Frontal cortex (tissue), 4 donors: ENCODE measurements around the gene PAK3. TPM values are rescaled to one million over a fixed set of nuclear protein-coding genes. Genes with fewer than 3 reads are reported as not detected.

Source experiments
- DNase-seq, 2 donors: peaks; one replicate each; pipeline ENCODE4 v3.0.0; 2012; ENCODE audit warnings: low spot score in 2 of 2
- FAIRE-seq: peaks from 2 replicates; lab custom pipeline; 2012; peaks lifted over from hg19 to GRCh38; lab: Jason Lieb, UNC
- total RNA-seq: library from RNA; depleted of rRNA; stranded (reverse); fragments of >200 nt; gene quantifications from one replicate; pipeline ENCODE4 v1.2.3, GENCODE V29; 2014
- donor health status: control.
- donor health status: control.
- donor health status: control.

PAK3 gene
- total RNA-seq: 102 TPM

DNA sequence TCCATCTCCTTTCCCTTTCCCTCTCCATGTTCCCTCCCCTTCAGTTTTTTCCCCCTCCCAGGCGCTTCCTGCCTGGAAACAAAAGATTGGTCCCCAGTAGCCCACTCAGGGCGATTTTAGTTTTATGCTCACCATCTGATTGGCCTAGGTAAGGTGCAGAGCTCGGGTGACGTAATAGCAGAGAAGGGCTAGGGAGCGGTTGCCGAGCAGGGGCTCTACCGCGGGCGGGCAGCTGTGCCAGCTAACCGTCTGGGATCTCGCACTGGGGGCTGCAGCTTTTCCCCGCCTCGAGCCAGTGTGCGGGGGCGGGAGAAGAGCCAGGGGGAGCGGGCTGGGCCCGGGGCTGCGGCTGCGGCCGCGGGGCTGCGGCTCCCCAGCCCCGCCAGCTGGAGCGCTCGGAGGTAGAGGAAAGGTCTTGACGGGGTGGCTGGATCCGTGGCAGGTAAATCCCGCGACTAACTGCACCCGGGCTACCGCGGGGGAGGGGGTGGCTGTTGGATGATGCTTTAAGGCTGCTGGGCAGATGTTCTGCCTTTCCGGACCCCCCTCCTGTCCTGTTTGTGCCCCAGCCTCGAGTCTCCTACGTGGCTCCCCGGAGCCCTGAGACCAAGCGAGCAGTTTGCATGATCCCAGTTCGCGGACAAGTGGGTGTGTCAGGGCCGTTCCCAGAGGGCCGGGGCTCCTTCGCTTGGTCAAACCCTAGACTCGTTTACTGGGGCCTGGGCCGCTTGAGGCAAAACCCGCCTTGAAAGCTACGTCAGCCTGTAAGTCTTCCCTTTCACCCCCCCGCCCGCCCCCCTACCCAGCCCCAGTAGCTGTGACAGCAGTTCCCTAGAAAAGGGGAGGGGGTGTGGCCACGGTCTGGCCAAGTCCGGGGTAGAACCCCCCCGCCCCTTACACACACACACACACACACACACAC lies at the start of gene PAK3:
TSS of gene PAK3 (plus strand) at position 218 of the 922 bp plus-strand sequence. CDS start 26,913 bp downstream, outside the sequence.
- DNase-seq (no peak), FAIRE-seq (no peak)

DNA sequence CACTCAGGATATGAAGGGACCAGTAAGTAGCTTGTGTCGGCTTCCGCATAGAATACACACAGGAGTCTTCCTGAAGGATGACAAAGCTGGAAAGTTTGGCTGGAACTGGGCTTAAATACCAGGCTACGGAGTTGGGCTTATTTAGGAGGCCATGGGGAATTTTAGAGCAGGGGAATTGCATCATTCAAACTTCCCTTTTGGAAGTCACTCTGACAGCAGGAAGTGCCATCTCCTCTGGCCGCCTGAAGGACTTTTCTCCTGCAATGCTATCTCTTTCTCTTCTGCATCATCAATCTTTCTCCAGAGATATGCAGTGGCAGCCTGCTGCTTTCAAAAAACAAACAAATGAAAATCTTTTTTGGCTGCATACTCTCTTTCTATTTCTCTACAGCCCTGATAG lies 48.4 kb upstream of the PAK3 start:
- no peak for FAIRE-seq
- no peak for DNase-seq

- FAIRE-seq: no peak
Measured at GRCh38 chrX:111052478-111052877, 43.5 kb upstream of the PAK3 start.

DNA sequence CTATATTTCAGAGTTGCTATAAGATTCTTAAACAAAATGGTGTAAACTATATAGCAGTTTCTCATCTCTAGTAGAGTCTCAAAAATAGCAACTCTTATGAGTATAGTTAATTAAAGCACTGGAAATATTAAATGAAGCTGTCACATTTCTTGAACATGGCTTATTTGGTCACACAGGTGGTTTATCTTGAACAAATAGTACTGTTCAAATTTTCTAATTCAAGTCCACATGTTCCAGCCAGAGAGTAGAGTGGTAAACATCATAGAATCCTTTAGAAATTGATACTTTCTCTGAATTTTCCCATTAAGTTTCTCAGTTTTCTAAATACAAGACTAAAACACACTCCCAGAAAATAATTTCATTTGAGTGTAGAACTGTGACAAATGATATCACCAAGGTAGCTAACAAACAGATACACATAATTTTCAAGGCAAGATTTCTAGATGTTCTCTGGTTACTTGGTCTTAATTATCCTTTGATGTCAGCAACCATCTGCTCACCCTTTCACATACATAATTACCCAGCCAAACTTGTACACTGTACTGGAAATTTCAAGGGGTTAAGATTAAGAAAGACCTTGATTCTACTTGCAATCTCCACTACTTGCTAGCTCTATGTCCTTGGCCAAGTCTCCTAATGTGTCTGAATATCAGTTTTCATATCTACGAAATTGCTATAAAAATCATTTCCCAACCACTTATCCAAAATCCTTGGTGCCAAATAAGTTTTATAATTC lies 24.3 kb upstream of the PAK3 start:
- FAIRE-seq: no peak
- DNase-seq: no peak

More at GRCh38 chrX:111052478-111052877, 43.5 kb upstream of the PAK3 start:
- no peak for DNase-seq

DNA sequence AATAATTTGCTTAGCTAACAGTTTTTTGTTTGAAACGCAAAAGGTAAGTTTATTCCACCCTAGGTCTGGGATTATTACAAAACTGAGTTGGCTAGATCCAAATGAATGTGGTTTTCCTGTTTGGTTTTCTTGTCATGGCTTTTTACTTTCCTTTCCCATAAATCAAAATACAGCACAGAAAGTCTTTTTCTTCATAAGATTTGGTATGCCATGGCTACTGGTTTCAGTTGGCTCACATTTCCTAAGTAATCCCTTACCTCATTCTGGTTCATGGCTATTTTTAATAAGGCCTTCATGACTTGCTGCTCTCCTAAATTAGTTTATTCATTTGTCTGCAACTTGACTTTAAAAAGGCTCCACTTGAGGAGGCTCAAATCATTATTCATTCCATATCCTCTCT lies 12.9 kb upstream of the PAK3 start:
- FAIRE-seq: no peak
- no peak for DNase-seq

DNA sequence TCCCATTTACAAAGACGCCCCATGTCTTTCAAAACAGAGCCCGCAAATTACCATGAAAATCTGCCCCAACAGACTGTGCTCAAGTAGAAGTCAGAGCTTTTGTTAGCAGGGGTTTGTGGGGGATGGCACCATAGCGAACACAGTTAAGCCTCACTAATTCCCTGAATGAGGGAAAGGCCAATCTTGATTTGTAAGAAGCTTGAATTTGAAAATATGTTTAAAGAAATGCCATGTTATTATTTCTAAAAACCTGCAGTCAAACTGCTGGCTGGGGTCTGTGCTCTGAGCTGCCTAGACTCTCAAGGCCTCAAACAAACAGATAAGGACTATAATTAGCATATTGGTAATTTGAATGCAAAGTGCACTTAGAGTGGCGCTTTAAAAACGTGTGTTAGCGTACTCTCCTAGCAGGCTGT lies 9.4 kb upstream of the PAK3 start:
- FAIRE-seq (no peak), DNase-seq (no peak)

GRCh38 chrX:111088628-111089027 lies 7.4 kb upstream of the PAK3 start:
- DNase-seq (no peak), FAIRE-seq (no peak)

- DNase-seq (no peak), FAIRE-seq (no peak)
Measured at GRCh38 chrX:111090458-111090857, 5.5 kb upstream of the PAK3 start.

GRCh38 chrX:111098874-111099273 lies 2.9 kb downstream of the PAK3 start:
- FAIRE-seq (no peak), DNase-seq (no peak)

GRCh38 chrX:111100191-111100590 lies 4.2 kb downstream of the PAK3 start:
- FAIRE-seq (no peak), DNase-seq (no peak)

- no peak for FAIRE-seq
- no peak for DNase-seq
Measured at GRCh38 chrX:111101580-111101979, 5.6 kb downstream of the PAK3 start.

DNA sequence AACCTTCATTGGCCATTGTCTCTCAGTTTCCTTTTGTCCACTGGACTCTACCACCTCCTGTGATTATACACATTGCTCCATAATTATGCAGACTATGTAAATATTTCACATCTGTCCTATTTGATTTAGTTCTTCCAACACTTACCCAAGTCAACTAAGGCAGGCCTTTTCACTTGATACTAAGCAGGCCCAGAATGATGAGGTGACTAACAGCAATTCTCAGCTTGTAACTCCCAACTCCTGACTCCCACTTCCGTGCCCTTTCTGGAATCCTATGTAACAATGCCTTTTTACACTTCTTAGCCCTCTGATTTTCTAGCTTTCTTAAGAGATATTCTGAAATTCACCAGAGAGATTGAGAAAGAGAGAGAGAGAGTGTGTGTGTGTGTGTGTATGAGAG lies 6.6 kb downstream of the PAK3 start:
- no peak for DNase-seq
- no peak for FAIRE-seq

DNA sequence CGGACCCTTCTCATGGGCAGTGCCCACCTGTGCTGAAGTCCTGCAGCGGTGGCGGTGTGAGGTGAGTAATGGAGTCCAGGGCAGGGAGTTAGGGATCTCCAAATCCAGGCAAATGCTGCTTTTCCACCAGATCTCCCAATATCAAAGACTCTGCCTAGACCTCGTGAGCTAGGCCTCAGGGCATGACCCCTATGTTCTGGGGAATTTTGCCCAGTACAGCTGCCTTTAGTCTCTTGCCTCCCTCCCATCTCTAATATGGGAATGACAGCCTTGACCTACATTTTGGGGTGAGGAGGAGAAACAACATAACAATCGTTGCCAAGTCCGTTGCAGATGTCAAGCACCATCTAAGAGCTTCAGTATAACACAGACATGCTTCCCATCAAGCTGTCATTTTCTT lies 7.3 kb downstream of the PAK3 start:
- FAIRE-seq (no peak), DNase-seq (no peak)

GRCh38 chrX:111110098-111110775 lies 14.2 kb downstream of the PAK3 start:
- DNase-seq: no peak
- no peak for FAIRE-seq

GRCh38 chrX:111114806-111115205 lies 18.8 kb downstream of the PAK3 start:
- DNase-seq (no peak), FAIRE-seq (no peak)

GRCh38 chrX:111116666-111117065 lies 20.7 kb downstream of the PAK3 start:
- FAIRE-seq (no peak), DNase-seq (no peak)

DNA sequence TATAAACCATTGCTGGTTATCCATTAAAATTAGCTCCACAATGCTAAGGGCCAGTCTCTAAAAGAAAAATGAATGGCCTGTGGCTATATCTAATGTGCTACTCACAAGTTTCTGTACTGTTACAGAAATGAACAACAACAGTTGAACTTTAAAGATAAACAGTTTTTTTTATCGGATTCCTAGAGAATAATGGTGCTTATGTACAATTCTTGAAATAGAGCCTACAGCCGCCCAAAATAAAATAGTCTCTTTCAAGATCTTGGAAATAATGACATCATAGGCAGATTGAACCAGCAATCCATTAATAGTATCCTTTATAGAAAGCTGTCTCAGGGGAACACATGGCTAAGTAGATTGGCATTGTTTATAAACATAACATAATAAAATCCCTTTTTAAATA lies 23.4 kb downstream of the PAK3 start:
- no peak for FAIRE-seq
- DNase-seq: no peak

DNA sequence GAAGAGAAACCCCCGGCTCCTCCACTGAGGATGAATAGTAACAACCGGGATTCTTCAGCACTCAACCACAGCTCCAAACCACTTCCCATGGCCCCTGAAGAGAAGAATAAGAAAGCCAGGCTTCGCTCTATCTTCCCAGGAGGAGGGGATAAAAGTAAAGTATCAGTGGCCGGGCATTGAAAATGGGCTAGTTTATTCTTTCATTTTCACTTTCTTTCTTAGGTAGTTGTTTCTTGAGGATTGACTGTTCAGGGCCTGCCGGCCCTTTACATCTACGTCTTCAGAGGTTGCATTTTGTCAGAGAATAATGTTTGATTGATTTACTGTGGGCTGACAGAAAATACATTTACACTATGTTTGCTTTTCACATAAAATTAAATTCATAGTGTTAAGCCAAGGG lies 27.1 kb downstream of the PAK3 start:
- FAIRE-seq: no peak

DNA sequence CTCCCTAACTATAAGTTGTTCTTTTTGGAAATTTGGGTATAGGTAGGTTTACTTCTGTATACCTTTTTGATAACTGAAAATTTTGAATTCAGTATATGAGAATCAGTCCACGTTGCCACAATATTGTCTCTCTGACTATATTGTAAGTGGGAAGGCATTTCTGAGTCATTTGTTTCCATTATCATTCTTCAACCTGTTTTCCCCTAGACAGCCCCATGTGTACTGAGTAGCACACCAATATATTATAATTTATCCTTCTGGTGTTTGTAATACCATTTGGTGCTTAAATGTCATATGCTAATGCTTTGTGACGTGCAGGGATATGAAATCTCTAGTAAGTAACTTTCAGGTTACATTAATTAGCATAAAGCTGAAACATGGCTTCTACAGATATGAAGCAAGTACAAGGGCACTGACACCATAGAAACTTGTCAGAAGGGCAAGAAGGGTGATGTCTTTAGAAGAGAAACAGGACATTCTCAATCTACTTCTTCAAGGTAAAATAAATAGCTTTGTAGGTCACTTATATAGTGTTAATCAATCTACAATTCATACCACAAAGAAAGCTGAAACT lies 27.7 kb downstream of the PAK3 start:
- DNase-seq (no peak), FAIRE-seq (no peak)

More for the DNA sequence above, 27.1 kb downstream of the PAK3 start:
- no peak for DNase-seq

DNA sequence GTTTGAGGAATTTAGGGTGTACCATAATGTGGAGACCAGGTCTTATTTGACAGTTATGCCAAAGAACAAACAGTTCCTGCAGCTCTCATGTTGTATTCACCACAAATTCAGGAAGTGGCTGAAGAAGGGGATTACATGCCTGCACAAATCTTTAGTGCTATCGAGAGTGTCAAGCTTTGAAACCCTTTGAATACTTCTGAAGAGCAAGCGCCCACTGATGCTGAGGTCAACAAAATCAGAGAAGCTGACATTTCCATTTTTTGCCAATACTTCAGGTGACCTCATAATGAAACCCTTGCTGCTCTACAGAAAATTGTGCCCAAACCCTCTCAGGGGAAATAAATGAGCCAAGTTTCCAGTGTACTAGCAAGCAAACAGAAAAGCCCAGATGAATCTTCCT lies 28.4 kb downstream of the PAK3 start:
- no peak for DNase-seq
- no peak for FAIRE-seq
